Large intestine (tissue), 3 donors: Measurements from ENCODE around the gene ZNF189. TPM values are rescaled to one million over a fixed set of nuclear protein-coding genes. Genes with fewer than 3 reads are reported as not detected.

Experiments
- DNase-seq, 2 donors: peaks; one replicate each; pipeline versions ENCODE4 v3.0.0 to v3.0.0-alpha.2; 2013
- H3K27ac ChIP-seq: one replicate; pipeline ENCODE4 v1.5.1; 2013; ENCODE audit warnings: low read length
- H3K27me3 ChIP-seq: 2 replicates; pipeline ENCODE4 v1.6.1; 2013; ENCODE audit warnings: low read length; ENCODE audit not compliant: control insufficient read depth, insufficient read depth
- H3K36me3 ChIP-seq: 2 replicates; pipeline ENCODE4 v1.6.1; 2013; ENCODE audit warnings: low read length; ENCODE audit not compliant: control insufficient read depth, insufficient read depth
- H3K4me1 ChIP-seq: one replicate; pipeline ENCODE4 v1.6.1; 2013; ENCODE audit warnings: low read length; ENCODE audit not compliant: control insufficient read depth, insufficient read depth
- H3K4me3 ChIP-seq: one replicate; pipeline ENCODE4 v1.5.1; 2013; ENCODE audit warnings: low read length
- H3K9me3 ChIP-seq: one replicate; pipeline ENCODE4 v1.6.1; 2013; ENCODE audit warnings: mild to moderate bottlenecking, low read depth, low read length, moderate library complexity; ENCODE audit not compliant: control insufficient read depth
- WGBS: methylation state at CpG from one replicate; pipeline ENCODE4 v1.1.5; 2013; ENCODE audit warnings: low lambda C conversion rate; ENCODE audit not compliant: insufficient coverage; 5-methylcytosine and 5-hydroxymethylcytosine counted together
- polyA plus RNA-seq: library from polyadenylated mRNA; unstranded; fragments of 120-200 nt; gene quantifications from one replicate; pipeline ENCODE4 v1.2.1, GENCODE V29; 2013

Gene ZNF189
- polyA plus RNA-seq, 1 donor, result 95.1 TPM

GRCh38 chr9:101360647-101361046 is 38.0 kb upstream of the ZNF189 start:
- no peak for DNase-seq
- no peaks in the 10 kb centered on the region for H3K36me3 ChIP-seq
- H3K4me1 ChIP-seq, result peaks cover 7% of the 10 kb centered on the region
- H3K27me3 ChIP-seq, result no peaks in the 10 kb centered on the region
- no peak overlapping the region for H3K4me3 ChIP-seq
- H3K27ac ChIP-seq, result no peak overlapping the region
- H3K9me3 ChIP-seq, result no peaks in the 10 kb centered on the region

- no peaks in the 10 kb centered on the region for H3K36me3 ChIP-seq
- no peak overlapping the region for H3K27ac ChIP-seq
- no peak overlapping the region for H3K4me3 ChIP-seq
- DNase-seq, result no peak
- no peaks in the 10 kb centered on the region for H3K27me3 ChIP-seq
- no peaks in the 10 kb centered on the region for H3K9me3 ChIP-seq
- WGBS, result no CpG with 5 or more reads among the region's 5 CpGs
- peaks cover 15% of the 10 kb centered on the region for H3K4me1 ChIP-seq
These were observed 36.2 kb upstream of the ZNF189 start for GRCh38 chr9:101362450-101362849.

DNA sequence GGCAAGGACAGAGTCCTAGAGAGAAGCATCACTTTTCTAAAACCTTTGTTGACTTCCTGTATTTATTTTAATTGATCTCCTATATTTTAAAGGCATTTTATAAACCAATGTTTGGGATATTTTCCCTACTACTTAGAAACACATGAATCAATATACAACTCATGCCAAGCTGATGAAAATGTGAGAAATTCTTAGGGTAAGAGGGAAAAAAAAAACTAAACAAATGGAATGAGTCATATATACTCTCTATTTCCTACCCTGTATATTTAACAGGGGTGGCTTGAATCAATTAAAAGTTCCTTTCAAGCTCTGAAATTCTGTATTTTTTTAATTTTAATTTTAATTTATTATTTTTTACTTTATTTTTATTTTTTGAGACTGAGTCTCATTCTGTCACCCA is 33.5 kb upstream of the ZNF189 start:
- Histone ChIP-seq H3K27ac (peak overlapping the region; percentile 64), H3K27me3 (no peaks in the 10 kb centered on the region), H3K9me3 (no peaks in the 10 kb centered on the region)

DNA sequence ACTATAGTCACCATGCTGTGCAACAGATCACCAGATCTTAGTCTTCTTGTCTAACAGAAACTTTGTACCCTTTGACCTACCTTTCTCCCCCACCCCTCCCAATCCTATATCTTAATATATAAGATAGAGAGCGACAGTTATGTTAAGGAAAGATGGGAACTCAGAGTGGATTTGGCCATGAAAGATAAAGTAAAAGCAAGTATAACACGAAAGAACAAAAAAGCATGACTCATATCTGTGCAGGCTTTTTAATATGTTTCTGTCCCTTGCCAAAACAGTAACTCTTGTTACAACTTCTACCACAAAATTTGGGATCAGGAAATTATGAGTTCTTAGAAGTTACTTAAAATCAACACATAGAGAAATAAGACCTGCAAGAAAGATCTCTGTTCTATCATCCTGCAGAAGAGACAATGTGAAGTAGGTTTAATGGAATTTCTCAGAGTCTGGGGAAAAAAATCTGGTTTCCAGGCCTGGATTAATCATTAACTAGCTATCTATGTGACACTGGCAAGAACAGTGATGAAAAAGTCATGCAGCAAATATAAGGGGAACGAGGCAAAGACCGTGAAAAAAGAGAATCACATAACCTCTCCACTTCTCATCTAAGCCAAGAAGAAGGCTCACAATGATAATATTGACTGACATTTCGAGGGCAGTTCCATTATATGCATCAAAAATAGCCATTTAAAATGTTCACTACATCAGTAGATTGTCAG is 32.5 kb upstream of the ZNF189 start:
- Histone ChIP-seq H3K36me3 (no peaks in the 10 kb centered on the region), H3K27me3 (no peaks in the 10 kb centered on the region), H3K27ac (peak overlapping the region; percentile 64), H3K4me3 (no peak overlapping the region), H3K9me3 (no peaks in the 10 kb centered on the region), H3K4me1 (peaks cover 23% of the 10 kb centered on the region)
- 0% methylated on average over 2 of the region's 5 CpGs for WGBS
- peak; percentile 18 to 71 for DNase-seq

More for the DNA sequence above, 33.5 kb upstream of the ZNF189 start:
- no peak for DNase-seq
- Histone ChIP-seq H3K4me1 (peaks cover 18% of the 10 kb centered on the region), H3K36me3 (no peaks in the 10 kb centered on the region), H3K4me3 (no peak overlapping the region)

GRCh38 chr9:101367323-101367722 is 31.3 kb upstream of the ZNF189 start:
- Histone ChIP-seq H3K27ac (peak overlapping the region; percentile 64), H3K9me3 (no peaks in the 10 kb centered on the region), H3K27me3 (no peaks in the 10 kb centered on the region), H3K36me3 (no peaks in the 10 kb centered on the region), H3K4me3 (no peak overlapping the region), H3K4me1 (peaks cover 24% of the 10 kb centered on the region)
- no CpG with 5 or more reads among the region's 3 CpGs for WGBS
- DNase-seq, result no peak

DNA sequence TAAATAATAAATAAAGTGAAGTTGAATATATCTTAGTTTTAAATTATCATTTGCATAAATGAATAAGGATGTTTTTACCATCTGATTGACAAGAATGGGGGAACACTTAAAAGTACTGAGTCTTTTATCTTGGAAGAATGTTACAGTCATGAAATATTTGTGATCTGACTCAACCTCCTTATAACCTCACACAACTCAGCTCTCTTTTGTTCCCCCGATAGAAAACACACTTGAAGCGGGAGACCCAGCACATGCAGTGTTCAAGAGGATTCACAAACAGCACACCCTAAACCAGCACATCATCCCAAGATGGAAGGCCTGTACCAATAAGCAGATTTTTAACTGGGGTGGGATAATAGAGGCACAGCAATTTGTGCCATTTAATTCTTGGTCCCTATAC is 29.4 kb upstream of the ZNF189 start:
- Histone ChIP-seq H3K9me3 (no peaks in the 10 kb centered on the region), H3K27ac (no peak overlapping the region), H3K27me3 (no peaks in the 10 kb centered on the region), H3K4me1 (peaks cover 24% of the 10 kb centered on the region), H3K36me3 (no peaks in the 10 kb centered on the region), H3K4me3 (no peak overlapping the region)
- DNase-seq, result no peak
- WGBS, result no CpG with 5 or more reads among the region's 2 CpGs

DNA sequence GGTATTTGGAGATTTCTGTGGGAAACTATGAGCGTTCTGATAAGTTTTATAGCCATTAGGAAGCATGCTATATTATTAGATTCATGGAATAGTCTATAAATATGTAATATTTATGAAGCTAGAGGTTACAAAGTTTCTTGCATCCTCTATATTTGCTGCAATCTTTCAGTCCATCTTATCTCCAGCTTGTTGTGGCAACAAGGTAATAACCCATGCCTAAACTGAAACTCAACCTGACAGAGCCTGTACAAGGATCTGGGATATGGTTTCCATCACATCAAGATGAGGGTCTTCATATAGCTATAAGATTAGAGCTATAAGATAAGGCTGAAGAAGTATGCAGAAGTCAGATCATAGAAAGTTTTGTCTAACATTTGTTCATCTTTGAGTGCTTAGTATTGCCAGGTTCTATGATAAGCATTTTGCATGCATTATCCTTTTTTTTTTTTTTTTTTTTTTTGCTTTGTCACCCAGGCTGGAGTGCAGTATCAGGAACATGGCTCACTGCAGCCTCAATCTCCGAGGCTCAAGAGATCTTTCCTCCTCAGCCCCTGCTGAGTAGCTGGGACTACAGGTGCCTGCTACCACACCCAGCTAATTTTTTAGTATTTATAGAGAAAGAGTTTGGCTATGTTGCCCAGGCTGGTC is 28.6 kb upstream of the ZNF189 start:
- H3K9me3 ChIP-seq, result no peaks in the 10 kb centered on the region
- no peaks in the 10 kb centered on the region for H3K27me3 ChIP-seq
- no peak for DNase-seq
- no peaks in the 10 kb centered on the region for H3K36me3 ChIP-seq
- no peak overlapping the region for H3K4me3 ChIP-seq
- peaks cover 24% of the 10 kb centered on the region for H3K4me1 ChIP-seq
- WGBS, result no CpG with 5 or more reads among the region's 2 CpGs
- peak overlapping the region; percentile 35 for H3K27ac ChIP-seq

DNA sequence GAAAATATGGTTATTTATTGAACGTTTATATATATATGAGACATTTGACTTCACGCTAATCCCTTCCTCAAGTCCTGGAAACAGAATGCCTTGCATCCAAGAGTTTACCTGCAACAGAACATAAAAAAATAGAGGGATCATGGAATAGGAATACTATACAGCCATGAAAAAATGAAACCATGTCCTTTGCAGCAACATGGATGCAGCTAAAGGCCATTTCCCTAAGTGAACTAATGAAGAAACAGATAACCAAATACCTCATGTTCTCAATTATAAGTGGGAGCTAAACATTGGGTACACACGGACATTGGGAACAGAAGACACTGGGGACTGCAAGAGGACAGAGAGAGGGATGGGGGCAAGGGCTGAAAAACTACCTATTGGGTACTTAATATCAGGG is 26.8 kb upstream of the ZNF189 start:
- H3K36me3 ChIP-seq, result no peaks in the 10 kb centered on the region
- no peaks in the 10 kb centered on the region for H3K9me3 ChIP-seq
- no peak overlapping the region for H3K4me3 ChIP-seq
- H3K27ac ChIP-seq, result no peak overlapping the region
- peaks cover 12% of the 10 kb centered on the region for H3K4me1 ChIP-seq
- no peaks in the 10 kb centered on the region for H3K27me3 ChIP-seq
- 100% methylated on average over 2 of the region's 3 CpGs for WGBS
- DNase-seq, result no peak

DNA sequence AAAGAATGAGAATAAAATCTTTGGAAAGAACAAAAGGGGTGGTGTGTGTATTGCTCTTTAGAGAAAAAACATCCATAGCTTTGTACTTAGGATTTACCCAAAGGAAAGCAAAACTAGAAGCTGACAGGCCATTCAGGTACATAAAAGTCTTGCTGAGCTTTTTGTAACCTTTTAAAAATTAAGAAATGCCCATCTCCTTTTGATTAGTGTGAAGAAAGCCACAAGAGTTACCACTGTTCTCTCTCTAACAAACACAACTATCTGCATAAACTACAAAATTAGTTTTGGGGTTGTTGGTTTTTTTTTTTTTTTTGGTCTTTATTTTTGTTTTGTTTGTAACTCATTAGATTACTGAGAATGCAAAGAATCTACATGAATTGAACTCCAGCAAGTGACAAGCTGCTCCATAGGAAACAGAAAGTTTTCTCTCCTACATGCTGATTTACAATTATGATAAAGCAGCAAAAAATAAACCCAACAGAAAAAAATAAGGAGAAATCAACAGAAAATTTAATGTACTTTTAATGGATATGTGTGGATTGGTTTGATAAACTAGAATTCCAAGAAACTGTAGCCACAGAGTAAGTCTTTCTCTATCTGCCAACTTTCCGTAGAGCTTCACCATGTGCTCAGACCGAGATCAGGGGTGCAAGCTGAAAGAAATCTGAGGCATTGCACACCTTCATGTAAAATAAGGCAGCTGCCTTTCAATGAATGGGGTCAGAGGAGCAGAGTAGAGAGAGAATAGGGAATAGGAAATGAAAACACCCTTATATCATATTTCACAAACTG is 26.1 kb upstream of the ZNF189 start:
- Histone ChIP-seq H3K36me3 (no peaks in the 10 kb centered on the region), H3K27me3 (no peaks in the 10 kb centered on the region), H3K4me1 (peaks cover 9% of the 10 kb centered on the region), H3K4me3 (no peak overlapping the region), H3K9me3 (no peaks in the 10 kb centered on the region), H3K27ac (no peak overlapping the region)
- no CpG with 5 or more reads among the region's 2 CpGs for WGBS
- DNase-seq, result no peak

DNA sequence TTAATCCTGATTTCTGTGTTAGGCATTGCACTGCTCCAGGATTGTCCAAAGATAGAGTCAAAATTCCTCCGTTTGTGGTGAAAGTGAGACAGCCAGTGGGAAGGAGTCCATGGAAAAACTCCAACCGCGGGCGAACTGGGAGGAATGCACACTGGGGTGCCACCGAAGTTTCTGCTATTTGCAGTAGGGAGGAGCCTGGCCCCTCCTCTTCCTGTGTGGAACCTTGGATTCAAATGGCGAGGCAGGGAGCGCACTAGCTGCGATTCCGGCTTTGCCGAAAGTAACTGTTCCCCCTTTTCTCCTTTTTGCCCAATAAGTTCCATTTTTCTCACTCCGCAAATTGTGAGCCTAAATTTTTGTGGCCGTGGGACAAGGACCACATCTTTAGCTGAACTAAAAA is 23.1 kb upstream of the ZNF189 start:
- no peaks in the 10 kb centered on the region for H3K36me3 ChIP-seq
- no peak overlapping the region for H3K27ac ChIP-seq
- no peaks in the 10 kb centered on the region for H3K9me3 ChIP-seq
- no peaks in the 10 kb centered on the region for H3K27me3 ChIP-seq
- H3K4me3 ChIP-seq, result no peak overlapping the region
- DNase-seq, result no peak
- WGBS, result 96% methylated on average over 4 of the region's 12 CpGs
- H3K4me1 ChIP-seq, result peaks cover 4% of the 10 kb centered on the region
